Brain pericyte (primary cell): Measurements from ENCODE around the gene AFF4.

Source experiments
- DNase-seq: peaks from one replicate; pipeline ENCODE4 v3.0.0-alpha.2; 2012; ENCODE audit warnings: low read depth, low spot score

The AFF4 gene

DNA sequence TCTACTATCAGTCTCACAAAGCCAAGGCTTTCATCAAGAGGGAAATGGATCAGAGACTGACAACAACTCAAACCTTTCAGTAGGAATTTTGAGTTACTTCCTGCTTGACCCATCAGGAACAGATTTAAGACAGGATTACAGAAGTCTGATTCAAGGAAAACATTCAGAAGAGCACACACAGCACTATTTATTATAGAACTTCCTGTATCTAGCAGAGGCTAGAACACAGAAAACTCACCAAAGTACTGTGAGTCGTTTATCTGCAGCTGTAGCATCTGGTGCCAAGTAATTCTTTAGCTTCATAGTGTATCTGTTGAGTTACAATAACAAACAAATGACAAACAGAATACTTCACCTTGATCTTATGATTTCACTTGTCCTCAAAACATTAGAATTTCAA, 76.2 kb downstream of the AFF4 start:
- no peak for DNase-seq

DNA sequence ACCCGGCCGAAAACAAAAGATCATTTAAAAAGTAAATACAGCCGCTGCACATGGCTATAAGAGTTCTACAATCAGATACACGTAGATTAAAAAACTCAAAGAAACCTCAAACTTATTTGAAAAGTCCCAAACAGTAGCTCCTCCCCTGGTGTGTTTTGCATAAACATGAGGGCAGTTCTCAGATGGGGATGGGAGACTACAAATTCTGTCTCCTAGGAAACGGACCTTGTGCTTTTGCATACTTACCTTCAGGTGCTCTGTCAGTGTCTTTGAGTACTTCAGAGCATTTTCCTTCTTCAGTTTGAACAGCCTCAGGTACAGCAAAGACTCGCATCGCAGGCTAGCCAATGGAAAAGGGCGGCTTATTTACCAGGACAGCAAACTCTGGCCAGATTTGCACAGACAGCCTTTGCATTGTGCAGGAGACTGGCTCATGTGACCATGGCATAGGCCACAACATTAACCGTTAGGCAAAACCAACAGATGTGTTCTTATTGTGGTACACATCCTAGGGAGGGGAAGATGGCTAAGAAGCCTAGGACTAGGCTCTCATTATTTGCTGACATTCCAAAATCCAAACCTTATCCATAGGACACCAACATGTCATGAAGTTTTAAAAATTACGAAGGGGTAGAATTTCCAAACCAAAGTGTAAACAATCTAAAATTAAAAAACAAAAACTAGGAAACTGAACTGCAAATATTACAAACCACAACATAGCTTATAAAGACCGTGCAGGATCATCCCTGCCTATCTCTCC, 77.2 kb downstream of the AFF4 start:
- DNase-seq: no peak

- no peak for DNase-seq
Measured at GRCh38 chr5:132884548-132884947, 78.9 kb downstream of the AFF4 start.

DNA sequence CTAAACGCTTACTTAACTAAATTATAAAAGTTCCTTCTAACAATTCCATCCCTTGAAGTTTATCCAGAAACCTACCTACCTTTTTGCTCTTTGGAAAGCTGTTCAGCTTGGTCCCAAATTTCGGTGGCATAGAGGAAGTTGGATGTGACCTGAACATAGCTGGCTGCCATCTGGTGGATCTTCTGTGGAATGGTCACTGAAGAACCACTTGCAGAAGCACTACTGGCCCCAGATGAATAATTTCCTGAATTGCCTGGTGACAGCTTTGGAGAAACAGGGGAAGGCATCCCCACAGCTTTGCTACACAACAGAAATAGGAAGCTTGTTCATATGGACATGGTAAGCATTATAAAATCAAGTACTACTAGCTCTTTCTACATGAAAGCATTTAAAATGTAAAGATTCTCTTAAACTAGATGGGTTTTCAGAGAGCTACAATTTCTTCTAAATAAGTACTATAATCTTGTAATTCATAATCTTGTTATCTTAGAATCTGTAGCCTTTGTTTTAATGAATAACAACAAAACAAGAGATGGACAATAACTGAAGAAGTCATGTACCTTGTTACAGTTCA, 80.1 kb downstream of the AFF4 start:
- DNase-seq: peak; percentile 33

GRCh38 chr5:132877938-132878337, 85.5 kb downstream of the AFF4 start:
- DNase-seq: no peak

DNA sequence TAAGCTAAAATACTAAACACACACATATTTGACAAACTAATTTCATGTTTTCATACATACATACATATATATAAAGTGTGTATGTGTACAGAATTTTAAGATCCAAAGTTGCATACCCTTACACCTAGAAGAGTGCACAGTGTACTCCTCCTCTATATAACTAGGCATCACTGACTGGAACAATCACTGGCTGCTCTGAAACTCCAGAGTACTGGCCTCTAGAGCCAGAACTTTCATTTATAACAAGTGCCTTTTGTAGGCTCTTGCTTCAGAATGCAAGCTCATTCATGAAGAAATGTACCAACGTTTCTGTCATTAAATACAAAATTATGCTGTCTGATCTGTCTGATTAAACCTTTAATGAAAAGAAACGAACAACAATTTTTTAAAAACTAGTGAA, 86.0 kb downstream of the AFF4 start:
- no peak for DNase-seq

GRCh38 chr5:132876020-132876759, 87.2 kb downstream of the AFF4 start:
- no peak for DNase-seq

- no peak for DNase-seq
Measured at GRCh38 chr5:132873930-132874271, 89.5 kb downstream of the AFF4 start.

DNA sequence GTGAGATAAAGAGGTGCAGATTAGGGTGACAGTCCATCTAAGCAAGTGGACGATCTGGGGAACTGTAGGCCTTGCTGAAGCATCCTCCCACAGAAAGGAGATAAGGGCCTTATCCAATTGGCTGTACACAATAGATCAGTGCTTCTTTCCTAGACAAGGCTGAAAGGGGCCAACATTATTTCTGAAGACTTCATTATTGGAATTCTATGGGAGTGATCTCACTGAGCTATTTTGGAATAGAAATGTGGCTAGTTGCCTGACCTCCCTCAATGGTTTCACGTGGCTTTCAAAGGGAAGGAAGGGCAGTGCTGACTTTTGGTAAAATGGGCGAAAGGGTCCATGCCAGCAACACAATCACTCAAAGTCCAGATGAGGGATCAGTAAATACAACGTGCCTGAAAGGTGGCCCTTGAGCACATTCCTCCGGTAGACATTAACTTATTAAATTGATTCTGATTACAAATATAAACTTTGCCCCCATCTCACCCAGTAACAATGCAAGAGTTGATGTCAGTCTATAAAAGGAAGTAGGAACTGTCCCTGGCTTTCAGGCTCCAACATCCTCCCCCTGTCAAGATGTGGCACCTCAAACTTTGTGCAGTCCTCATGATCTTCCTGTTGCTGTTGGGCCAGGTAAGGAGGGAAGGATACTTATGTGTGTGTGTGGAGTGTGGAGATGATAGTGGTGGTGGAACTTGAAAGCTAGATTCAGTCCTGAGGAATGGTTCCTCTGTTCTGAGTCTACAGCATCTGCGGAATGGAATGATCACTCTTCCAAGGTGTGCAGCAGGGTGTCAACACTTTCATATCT, 90.1 kb downstream of the AFF4 start, which contains the start of gene LEAP2:
Gene LEAP2, plus strand, starts transcription at position 550 of the 811 bp plus-strand sequence. Its CDS starts 27 bp downstream, at position 577.
- DNase-seq: no peak

DNA sequence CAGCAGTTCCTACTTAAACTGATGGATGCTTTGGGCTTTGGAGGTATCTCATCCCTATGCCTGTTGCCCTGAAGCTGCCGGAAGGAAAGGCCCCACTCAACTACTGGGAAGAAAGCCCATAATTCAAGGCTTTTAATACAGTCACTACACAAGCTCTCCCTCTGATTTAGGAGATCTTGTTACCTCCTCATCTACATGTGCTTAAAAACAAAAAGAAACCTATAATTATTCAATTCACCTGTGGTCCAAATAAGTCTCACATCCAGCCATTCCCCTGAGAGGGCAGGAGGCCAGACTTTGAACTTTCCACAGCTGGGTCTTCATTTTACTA, 90.7 kb downstream of the AFF4 start:
- DNase-seq: no peak

DNA sequence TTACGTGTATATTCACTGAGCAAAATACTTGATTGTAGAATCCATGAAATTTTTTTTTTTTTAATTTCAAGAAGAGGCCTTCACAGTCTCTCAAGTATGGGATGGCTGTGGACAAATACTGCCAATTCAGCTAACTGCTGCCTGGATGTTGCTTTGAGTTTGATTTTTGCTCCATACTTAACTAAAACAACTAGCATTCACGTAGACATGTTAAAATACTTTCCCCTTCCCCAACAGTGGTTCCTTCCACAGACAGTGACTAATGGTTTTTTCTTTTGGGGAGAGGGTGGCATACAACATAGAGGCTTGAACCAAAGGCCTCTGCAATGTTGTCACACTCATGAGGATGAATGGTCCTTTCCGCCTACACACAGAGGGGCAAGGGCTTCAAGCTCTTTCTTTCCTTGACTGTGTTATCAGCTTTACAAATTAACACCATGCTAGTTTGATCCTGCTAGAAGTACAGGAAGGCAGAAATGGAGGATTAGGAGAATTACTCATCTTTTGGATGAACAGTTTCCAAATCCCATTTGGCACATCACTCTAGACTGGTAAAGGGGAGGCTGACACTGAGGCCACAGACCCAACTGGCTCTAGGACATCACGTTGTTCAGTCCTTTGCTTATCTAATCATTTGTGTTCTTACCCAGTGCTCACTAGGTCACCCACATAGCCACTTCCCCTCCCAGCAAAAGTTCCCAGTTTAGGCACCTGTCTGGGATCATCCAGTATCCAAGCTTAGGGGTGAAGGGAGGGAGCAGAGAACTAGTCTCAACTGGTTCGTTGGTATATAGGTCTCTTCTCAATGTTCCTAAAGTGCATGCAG, 91.8 kb downstream of the AFF4 start:
- no peak for DNase-seq

GRCh38 chr5:132870801-132871200, 92.6 kb downstream of the AFF4 start:
- DNase-seq: no peak

- no peak for DNase-seq
Measured at GRCh38 chr5:132868754-132869153, 94.7 kb downstream of the AFF4 start.

- no peak for DNase-seq
Measured at GRCh38 chr5:132867046-132867451, 96.4 kb downstream of the AFF4 start.

DNA sequence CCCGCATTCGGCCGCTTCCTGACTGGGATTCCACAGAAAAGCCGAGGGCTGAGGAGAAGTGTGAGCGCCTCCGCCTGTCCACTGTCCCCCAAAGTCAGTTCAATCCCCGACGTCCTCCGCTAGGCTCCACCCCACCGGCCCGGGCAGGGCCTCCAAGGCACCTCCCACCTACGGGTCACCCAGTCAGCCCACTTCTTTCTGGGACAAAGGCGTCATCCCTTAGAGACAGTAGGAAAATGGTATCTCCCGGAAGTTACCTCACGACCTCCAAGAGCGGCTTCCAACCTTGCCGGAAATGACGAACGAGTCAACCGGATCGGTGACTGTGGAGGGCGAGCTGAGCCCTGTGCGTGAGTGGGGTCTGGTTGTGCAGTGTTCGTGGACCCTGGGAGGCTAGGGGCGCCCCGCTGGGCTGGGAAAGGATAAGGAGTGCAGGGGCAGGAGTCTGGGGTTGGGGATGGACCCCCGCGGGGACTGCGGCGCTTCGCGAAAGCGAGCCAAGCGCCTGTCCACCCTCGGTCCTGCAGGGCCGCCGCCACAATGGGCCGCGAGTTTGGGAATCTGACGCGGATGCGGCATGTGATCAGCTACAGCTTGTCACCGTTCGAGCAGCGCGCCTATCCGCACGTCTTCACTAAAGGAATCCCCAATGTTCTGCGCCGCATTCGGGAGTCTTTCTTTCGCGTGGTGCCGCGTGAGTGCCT, 96.9 kb downstream of the AFF4 start, which contains the start of the genes GDF9 and UQCRQ:
Gene GDF9, minus strand, starts transcription at position 128 of the 704 bp plus-strand sequence. CDS start 1,936 bp downstream, outside the sequence.
Gene UQCRQ, plus strand, starts transcription at position 301 of the 704 bp plus-strand sequence. Its CDS starts 240 bp downstream, at position 541.
- peak; percentile 97 for DNase-seq

- no peak for DNase-seq
Measured at GRCh38 chr5:132865668-132866341, 97.6 kb downstream of the AFF4 start.

DNA sequence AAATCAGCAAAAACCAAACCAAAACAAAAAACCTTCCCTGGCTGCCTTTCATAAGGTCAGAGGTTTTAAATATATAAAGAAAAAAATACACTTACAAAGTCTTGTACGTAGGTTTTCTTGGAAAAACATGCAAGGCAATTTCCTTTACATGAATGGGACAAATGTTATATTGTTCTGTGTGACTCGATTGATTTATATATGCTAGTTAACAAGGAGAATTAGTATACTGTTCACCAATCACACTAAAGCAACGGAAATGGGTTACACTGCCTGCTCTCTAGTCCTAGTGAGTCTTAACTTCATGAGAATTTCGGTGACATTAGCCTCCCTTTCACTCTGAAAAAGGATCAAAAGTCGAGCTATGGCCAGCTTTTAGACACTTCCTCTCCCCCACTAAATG, 102.7 kb downstream of the AFF4 start:
- DNase-seq: no peak

- no peak for DNase-seq
Measured at GRCh38 chr5:132859889-132860437, 103.5 kb downstream of the AFF4 start.

GRCh38 chr5:132856011-132856410, 107.4 kb downstream of the AFF4 start:
- DNase-seq: no peak
